Measurements from ENCODE around the gene PRPF18. TPM values are rescaled to one million over a fixed set of nuclear protein-coding genes. Genes with fewer than 3 reads are reported as not detected.

The PRPF18 gene
- polyA plus RNA-seq, 2 of the 4 experiments (the other 2 are of a cell fraction): 22.3 to 39.6 TPM

DNA sequence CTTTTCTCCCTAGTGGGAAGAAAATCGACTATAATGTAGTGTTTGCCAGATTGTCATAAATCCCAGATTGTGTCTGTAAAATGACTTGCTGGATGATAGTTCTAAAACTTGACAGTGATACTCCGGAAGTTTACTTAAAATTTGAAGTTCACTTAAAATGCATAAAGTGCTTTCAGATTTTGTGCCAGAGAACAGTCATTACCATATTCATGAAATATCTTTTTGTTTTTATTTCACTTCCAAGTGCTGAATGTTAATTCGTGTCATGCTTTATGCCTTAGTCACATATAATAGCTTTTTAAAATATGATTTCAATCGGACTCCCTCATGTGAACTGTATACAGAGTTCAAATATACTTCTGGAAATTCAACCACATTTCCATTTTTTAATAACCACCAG lies 30.4 kb downstream of the PRPF18 start:
- Histone ChIP-seq H3K9me3 (no peaks in the 10 kb centered on the region), H3K27ac (no peak overlapping the region), H3K4me2 (no peak overlapping the region), H3K4me3 (no peak overlapping the region), H3K4me1 (no peaks in the 10 kb centered on the region)
- 68% methylated on average over 4 of the region's 4 CpGs for WGBS (ENCODE audit: missing lambda C conversion rate)
- no peak for ATAC-seq
- ChIA-PET CTCF (interaction anchor here (0.9 to 1.9 kb wide), 2 partner anchors 17 to 43 kb away, joined by 4 read pairs; no protein-coding TSS in a partner anchor), POLR2A (no interaction called here)
- TF ChIP-seq CHD2 (IDR thresholded peaks at IDR 0.05; ENCODE audit: low read length, partially characterized antibody): no peak
- TF ChIP-seq NR3C1 (IDR thresholded peaks at IDR 0.05): no peak
- TF ChIP-seq CHD4 (IDR thresholded peaks at IDR 0.05; ENCODE audit: borderline replicate concordance): no peak
- TF ChIP-seq, protein P1, sequence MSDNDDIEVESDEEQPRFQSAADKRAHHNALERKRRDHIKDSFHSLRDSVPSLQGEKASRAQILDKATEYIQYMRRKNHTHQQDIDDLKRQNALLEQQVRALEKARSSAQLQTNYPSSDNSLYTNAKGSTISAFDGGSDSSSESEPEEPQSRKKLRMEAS (IDR thresholded peaks at IDR 0.05): no peak
- no peak for TF ChIP-seq KDM1A (IDR thresholded peaks at IDR 0.05; ENCODE audit: low read depth)
- TF ChIP-seq, protein P2, sequence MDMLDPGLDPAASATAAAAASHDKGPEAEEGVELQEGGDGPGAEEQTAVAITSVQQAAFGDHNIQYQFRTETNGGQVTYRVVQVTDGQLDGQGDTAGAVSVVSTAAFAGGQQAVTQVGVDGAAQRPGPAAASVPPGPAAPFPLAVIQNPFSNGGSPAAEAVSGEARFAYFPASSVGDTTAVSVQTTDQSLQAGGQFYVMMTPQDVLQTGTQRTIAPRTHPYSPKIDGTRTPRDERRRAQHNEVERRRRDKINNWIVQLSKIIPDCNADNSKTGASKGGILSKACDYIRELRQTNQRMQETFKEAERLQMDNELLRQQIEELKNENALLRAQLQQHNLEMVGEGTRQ (IDR thresholded peaks at IDR 0.05): no peak
- TF ChIP-seq REST (IDR thresholded peaks at IDR 0.05): no peak
- TF ChIP-seq CEBPB (IDR thresholded peaks at IDR 0.05): no peak
- TF ChIP-seq, protein P3, sequence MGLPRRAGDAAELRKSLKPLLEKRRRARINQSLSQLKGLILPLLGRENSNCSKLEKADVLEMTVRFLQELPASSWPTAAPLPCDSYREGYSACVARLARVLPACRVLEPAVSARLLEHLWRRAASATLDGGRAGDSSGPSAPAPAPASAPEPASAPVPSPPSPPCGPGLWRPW (IDR thresholded peaks at IDR 0.05): no peak
- no peak for TF ChIP-seq HDAC2 (IDR thresholded peaks at IDR 0.05)
- TF ChIP-seq CTCF (IDR thresholded peaks at IDR 0.05): no peak
- no peak for TF ChIP-seq HOXB13 (CRISPR knock-in tag; IDR thresholded peaks at IDR 0.05; ENCODE audit: low read depth)
- no peak for TF ChIP-seq GATA3 (IDR thresholded peaks at IDR 0.05; ENCODE audit: borderline replicate concordance)
- TF ChIP-seq RCOR1 (IDR thresholded peaks at IDR 0.05; ENCODE audit: low read depth, low read length): no peak
- no peak for TF ChIP-seq RARB (CRISPR knock-in tag; IDR thresholded peaks at IDR 0.05)
- TF ChIP-seq NPAS2 (CRISPR knock-in tag; IDR thresholded peaks at IDR 0.05; ENCODE audit: borderline replicate concordance): no peak
- no peak for FAIRE-seq
- DNase-seq (ENCODE audit: low read depth in 1 of 2, low spot score in 1 of 2): no peak

DNA sequence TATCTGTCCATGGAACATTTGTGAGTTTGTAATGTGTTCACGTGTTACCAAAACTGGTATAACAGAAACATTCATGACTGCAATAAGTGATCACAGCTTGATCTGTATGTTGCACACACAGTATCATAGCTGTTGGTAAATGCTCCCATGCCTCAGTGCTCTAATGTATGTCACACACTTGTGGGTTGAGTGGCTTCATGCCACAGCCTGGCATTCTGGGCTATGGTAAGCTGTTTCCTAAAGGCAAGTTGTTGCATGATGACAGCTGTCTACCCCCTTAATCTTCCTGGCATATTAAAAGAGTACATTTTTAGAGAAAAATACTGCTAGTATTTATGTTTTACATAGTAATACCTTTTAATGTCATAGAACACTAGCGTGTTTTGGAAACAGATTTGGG lies 35.2 kb downstream of the PRPF18 start:
- DNase-seq (ENCODE audit: low read depth in 1 of 2, low spot score in 1 of 2): no peak
- Histone ChIP-seq H3K4me3 (no peak overlapping the region), H3K27ac (no peak overlapping the region), H3K4me1 (no peaks in the 10 kb centered on the region), H3K9me3 (no peaks in the 10 kb centered on the region), H3K4me2 (no peak overlapping the region)
- FAIRE-seq: no peak
- ATAC-seq: no peak
- 89% methylated on average over 2 of the region's 2 CpGs for WGBS (ENCODE audit: missing lambda C conversion rate)
- TF ChIP-seq, protein P4, sequence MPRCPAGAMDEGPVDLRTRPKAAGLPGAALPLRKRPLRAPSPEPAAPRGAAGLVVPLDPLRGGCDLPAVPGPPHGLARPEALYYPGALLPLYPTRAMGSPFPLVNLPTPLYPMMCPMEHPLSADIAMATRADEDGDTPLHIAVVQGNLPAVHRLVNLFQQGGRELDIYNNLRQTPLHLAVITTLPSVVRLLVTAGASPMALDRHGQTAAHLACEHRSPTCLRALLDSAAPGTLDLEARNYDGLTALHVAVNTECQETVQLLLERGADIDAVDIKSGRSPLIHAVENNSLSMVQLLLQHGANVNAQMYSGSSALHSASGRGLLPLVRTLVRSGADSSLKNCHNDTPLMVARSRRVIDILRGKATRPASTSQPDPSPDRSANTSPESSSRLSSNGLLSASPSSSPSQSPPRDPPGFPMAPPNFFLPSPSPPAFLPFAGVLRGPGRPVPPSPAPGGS (IDR thresholded peaks at IDR 0.05): no peak
- TF ChIP-seq HEYL (CRISPR knock-in tag; IDR thresholded peaks at IDR 0.05) (no peak), REST (IDR thresholded peaks at IDR 0.05) (no peak), NR3C1 (IDR thresholded peaks at IDR 0.05) (no peak)
- POLR2A ChIA-PET: no interaction called here
- CTCF ChIA-PET: interaction anchor here (0.9 to 1.6 kb wide), 3 partner anchors 11 to 15 kb away, joined by 3 to 5 read pairs (median 3); no protein-coding TSS in a partner anchor

All from A549 (cell line).